Astrocyte (in vitro differentiated cells and primary cell): Measurements from ENCODE around the gene PRKD1.

Experiments used
- EZH2 ChIP-seq: IDR thresholded peaks from 2 replicates; pipeline ENCODE4 v1.6.1; 2012; ENCODE audit warnings: mild to moderate bottlenecking, low read length, inconsistent platforms; ENCODE audit not compliant: insufficient read depth
- TF ChIP-seq, protein P1 (sequence below): IDR thresholded peaks from 2 replicates; pipeline ENCODE4 v1.5.1; 2011; ENCODE audit warnings: low read depth, mild to moderate bottlenecking, inconsistent platforms, low read length, moderate library complexity; ENCODE audit not compliant: insufficient read depth

DNA sequence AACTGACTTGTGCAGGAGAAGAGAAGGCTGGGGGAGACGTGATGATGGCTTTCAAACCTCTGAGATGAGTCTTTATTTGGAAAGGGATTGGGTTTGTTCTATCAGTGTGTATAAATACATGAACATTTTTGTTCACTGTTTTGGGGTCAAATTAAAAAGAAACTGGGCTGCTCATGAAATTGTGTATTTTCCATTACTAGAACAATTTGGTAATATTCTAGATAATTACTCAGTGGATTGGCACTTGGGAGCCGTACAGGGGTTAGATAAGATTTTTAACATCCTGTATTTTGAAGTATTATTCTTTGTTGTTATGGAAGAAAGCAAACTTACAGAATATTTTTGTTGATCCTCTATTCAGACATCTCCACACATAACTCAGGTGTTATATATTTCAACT lies 340.6 kb downstream of the PRKD1 start:
- TF ChIP-seq, protein P1, sequence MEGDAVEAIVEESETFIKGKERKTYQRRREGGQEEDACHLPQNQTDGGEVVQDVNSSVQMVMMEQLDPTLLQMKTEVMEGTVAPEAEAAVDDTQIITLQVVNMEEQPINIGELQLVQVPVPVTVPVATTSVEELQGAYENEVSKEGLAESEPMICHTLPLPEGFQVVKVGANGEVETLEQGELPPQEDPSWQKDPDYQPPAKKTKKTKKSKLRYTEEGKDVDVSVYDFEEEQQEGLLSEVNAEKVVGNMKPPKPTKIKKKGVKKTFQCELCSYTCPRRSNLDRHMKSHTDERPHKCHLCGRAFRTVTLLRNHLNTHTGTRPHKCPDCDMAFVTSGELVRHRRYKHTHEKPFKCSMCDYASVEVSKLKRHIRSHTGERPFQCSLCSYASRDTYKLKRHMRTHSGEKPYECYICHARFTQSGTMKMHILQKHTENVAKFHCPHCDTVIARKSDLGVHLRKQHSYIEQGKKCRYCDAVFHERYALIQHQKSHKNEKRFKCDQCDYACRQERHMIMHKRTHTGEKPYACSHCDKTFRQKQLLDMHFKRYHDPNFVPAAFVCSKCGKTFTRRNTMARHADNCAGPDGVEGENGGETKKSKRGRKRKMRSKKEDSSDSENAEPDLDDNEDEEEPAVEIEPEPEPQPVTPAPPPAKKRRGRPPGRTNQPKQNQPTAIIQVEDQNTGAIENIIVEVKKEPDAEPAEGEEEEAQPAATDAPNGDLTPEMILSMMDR = no peak
- TF ChIP-seq EZH2 = no peak
